HK-2 (cell line): Measurements from ENCODE around the gene TGM6.
"Not testable (repeated sequence)": the region's sequence is repeated elsewhere in the genome, so short reads cannot be mapped to it uniquely, and the experiment has no call there.

Experiments
- DNase-seq: peaks from one replicate; pipeline ENCODE4 v3.0.0-alpha.2; 2018; ENCODE audit not compliant: unreplicated experiment

TGM6 gene

GRCh38 chr20:2398449-2398848 lies 17.7 kb downstream of the TGM6 start:
- DNase-seq = no peak

- no peak for DNase-seq
These were observed 18.7 kb downstream of the TGM6 start for GRCh38 chr20:2399390-2399789.

- DNase-seq = no peak
These were observed 19.6 kb downstream of the TGM6 start for GRCh38 chr20:2400290-2400689.

DNA sequence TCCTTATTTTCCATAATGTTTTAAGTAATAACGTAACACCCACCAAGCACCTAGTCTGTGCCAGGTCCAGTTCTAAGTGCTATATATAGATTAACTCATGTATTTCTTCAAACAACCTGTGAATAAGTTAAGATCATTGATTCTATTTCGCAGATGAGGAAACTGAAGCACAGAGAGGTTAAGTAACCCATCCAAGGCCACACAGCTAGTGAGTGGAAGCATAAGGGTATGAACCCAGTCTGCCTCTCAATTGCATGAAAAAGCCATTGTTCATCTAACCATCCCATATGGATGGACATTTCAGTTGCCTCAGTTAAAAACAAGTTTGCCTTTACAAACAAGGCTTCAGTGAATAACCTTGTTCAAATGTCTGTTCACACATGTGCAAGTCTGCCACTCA lies 20.8 kb downstream of the TGM6 start:
- no peak for DNase-seq

GRCh38 chr20:2402271-2402980 lies 21.7 kb downstream of the TGM6 start:
- DNase-seq = no peak

- no peak for DNase-seq
These were observed 22.8 kb downstream of the TGM6 start for GRCh38 chr20:2403291-2404052.

DNA sequence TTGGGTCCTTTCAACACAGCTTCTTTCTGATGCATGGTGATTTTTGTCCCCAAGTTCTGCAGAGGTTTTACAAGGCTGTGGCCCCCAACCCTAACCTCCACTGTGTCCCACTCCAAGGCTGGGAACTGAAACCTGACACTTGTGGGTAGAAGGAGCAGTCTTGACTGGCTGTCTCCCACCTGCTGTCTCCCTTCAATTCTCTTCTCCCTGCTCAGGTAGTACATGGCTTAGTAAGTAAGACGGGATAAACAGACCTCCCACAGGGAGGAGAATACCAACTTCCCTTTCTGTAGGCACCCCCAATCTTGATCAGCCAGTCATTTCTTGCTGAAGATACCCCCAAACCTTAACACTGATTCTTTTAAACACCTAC lies 25.0 kb downstream of the TGM6 start:
- no peak for DNase-seq

DNA sequence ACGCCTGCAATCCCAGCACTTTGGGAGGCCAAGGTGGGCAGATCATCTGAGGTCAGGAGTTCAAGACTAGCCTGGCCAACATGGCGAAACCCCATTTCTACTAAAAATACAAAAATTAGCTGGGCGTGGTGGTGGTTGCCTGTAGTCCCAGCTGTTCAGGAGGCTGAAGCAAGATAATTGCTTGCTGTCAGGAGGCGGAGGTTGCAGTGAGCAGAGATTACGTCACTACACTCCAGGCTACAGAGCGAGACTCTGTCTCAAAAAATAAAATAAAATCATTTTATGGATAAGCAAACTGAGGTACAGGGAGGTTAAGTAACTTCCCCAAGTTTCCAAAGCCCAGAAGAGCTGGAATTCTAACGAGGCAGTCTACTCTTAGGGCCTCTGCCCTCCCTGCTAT lies 26.7 kb downstream of the TGM6 start:
- DNase-seq = not testable (repeated sequence)

DNA sequence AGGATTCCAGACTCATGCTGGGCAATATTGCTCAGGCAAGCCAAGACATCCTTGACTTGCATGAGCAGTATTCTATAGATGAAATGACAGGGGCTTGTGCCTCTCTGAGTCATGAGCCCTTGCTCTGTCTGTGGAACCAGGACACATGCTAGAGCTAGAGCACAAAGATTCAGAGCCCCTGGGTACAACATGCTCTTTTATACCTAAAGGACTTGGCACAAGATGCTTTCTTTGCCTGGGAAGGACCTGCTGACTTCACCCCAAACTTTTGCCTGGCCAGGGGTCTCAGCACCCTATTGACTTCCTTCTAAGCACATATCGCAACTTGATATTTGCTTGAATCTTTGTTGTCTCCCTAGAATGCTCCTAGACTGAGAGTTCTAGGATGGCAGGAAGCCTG lies 27.4 kb downstream of the TGM6 start:
- DNase-seq = no peak

DNA sequence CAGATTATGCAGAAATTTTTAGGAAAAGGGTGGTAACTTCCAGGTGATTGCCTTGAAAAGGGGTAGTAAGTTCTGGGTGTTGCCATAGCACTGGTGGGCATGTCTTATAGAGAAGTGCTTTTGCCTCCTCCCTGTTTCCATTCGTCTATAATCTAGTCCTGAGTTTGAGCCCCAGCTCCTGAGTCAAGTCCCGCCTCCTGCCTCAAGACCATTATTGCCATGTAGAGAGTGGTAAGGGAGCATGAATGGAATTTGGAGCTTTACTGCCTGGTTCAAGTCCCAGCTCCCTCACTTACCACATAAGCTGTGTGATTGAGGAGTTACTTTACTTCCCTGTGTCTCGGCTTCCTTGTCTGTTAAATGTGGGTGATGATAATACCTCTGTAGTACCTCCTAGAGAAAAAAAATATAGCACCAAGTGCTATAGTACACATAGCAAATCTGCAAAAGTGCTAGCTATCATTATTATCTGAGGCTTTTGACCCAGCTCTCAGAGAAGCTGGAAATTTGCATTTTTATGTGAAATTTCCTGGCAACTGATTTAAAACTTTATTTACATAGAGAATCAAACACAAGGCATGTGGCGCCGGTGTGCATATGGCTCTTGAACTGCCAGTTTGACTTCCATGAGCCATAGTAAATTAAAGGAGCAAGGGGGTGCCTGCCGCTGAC lies 36.0 kb downstream of the TGM6 start:
- no peak for DNase-seq

GRCh38 chr20:2417213-2417541 lies 36.5 kb downstream of the TGM6 start:
- DNase-seq = no peak

DNA sequence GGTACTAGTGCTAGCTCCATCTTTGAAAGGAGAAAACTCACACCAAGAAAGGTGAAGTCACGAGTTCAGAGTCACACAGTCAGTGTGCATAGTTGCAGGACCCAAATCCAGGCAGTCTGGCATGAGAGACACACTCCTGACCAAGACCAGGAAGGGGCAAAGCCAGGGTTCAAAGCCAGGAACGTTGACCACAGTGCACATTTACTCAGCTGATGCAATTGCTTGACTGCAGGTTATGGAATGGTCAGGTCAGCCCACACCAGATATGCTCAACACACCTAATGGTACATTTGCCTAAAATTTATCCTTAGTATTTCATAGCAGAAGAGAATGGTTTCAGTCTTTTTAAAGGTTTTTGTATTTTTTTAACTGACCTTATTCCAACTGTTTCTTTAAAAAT lies 37.7 kb downstream of the TGM6 start:
- no peak for DNase-seq

DNA sequence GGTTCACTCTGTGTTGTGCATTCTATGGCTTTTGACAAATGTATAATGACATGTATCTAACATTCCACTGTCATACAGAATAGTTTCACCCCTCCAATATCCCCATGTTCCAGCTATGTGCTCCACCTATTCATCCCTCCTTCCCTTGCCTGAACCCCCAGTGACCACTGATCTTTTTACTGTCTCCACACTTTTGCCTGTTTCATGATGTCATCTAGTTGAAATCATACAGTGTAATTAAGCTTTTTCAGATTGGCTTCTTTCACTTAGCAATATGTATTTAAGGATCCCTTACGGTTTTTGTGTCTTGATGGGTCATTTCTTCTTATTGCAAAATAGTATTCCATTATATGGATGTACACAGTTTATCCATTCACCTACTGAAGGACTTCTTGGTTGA lies 39.8 kb downstream of the TGM6 start:
- no peak for DNase-seq

- DNase-seq = no peak
These were observed 40.5 kb downstream of the TGM6 start for GRCh38 chr20:2421247-2421646.

DNA sequence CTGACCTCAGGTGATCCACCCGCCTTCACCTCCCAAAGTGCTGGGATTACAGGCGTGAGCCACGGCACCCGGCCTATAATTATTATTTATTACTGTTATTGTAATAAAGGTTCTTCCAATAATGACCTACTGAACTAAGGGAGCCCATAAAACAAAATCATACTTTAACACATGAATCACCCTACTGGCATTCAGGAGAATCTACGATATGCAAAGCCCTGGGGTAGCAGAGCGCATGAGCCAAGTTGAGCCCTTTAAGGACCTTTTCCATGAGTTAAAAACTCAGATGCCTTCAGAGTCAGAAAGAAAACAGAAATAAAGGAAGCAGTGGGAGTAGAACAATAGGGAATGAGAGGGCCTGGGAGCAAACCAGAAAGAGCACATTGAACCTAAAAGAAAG lies 48.4 kb downstream of the TGM6 start:
- no peak for DNase-seq

DNA sequence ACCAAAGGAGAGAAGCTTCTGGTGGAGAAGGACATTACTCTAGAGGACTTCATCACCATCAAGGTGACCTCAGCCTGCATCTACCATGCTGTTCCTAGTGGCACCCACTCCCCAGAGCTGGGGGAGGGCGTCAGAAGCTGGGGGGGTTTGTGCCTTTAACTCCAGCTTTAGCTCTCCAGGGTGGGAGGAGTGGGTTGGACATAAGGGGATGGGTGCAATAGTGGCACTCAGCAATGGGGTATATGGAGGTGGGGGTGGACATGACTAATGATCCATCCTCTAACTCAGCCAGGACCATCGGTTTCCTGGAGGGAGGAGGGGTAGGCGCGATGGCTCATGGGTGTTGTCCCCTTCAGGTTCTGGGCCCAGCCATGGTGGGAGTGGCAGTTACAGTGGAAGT lies 49.8 kb downstream of the TGM6 start:
- no peak for DNase-seq

GRCh38 chr20:2431185-2431584 lies 50.5 kb downstream of the TGM6 start:
- DNase-seq = no peak

DNA sequence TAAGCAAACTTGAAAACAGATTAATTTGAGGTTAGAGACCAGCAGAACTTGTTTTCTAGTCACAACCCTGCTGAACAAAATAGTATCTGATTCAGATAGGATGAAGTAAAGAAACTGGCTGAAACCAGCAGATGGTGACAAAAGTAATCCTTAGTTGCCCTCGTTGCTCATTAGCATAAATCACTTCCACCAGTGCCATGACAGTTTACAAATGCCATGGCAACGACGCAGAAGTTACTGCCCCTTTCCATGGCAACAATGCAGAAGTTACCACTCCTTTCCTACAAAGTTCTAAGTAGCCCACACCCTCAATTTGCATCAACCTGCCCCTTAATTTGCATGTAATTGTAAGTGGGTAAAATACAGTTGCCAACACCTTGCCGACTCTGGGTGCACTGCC lies 66.1 kb downstream of the TGM6 start:
- DNase-seq = no peak

- DNase-seq = no peak
These were observed 68.7 kb downstream of the TGM6 start for GRCh38 chr20:2449386-2449785.

DNA sequence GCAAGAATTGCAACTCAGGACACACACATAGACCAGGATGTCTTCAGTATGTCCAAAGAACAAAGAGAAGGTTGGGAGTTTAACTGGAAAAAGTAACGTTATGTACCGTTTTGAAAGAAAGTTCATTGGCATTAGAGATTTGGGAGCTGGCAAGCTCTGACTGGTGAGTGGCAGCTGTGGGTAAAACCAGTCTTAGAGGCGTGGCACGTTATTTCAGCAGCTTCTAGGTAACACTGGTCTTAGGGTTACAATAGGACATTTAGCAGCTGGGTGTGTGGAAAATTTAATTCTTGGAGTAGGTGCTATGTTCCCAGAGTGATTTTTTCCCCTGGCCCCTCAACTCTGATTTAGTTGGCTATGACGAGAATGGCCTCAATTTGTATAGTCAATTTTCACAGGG lies 70.7 kb downstream of the TGM6 start:
- DNase-seq = no peak

- peak; percentile 70 for DNase-seq
These were observed 71.4 kb downstream of the TGM6 start for GRCh38 chr20:2451939-2452732.

- DNase-seq = no peak
These were observed 73.1 kb downstream of the TGM6 start for GRCh38 chr20:2453792-2454191.
